IPS-18c (cell line): ENCODE measurements around the gene ORC3.
"Not testable (repeated sequence)": the region's sequence is repeated elsewhere in the genome, so short reads cannot be mapped to it uniquely, and the experiment has no call there.

Experiments
- H3K4me3 ChIP-seq: 2 replicates; pipeline ENCODE4 v1.7.0; 2013; ENCODE audit warnings: low read depth, mild to moderate bottlenecking, low read length, moderate library complexity; ENCODE audit not compliant: insufficient read depth
- H3K9me3 ChIP-seq: one replicate; pipeline ENCODE4 v1.6.1; 2013; ENCODE audit warnings: mild to moderate bottlenecking, low read length, moderate library complexity; ENCODE audit not compliant: control insufficient read depth, insufficient read depth

ORC3 gene

DNA sequence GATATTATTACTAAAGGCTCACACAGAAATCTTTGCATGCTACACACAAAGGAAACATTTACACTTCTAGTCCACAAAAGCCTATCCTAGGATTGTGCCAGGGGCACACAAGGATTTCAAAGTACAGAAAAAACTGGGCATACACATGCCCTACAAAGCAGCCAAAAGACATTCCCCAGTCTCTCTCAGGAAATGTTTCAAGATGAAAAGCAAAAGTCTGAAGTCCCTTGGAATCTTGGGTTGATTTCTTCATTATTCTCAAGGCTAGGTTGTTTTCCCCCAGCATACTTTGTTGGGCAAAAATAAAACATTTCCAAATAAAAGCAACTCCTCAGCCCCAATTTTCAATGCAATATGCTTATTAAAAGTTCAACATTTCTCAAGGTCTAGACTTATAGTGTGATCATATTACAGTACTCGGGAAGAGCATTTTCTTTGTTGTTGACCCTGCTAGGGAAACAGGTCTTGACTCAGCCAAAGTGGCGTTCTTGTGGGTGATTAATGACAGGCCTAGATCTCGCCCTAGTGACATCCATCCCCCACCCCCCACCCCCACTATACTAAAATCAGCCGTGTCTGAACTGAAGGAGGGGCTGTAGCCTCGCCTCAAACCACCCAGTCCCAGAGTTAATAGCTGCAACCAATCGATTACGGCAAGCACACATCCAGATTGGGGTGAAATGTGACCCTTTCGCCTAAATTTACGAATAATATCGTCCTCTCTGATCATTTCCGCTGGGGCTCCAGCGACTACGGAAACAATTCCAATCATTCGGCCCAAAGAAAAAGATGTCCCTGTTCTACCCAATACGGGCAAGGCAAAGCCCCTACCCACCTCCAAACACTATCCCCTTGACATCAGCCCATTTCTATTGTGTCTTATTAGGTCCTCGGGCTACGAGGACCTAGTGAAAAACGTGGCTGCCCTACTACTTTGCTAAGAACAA lies 110.7 kb downstream of the ORC3 start:
- H3K4me3 ChIP-seq = peak overlapping the region; percentile 54
- H3K9me3 ChIP-seq = peaks cover 2% of the 10 kb centered on the region

DNA sequence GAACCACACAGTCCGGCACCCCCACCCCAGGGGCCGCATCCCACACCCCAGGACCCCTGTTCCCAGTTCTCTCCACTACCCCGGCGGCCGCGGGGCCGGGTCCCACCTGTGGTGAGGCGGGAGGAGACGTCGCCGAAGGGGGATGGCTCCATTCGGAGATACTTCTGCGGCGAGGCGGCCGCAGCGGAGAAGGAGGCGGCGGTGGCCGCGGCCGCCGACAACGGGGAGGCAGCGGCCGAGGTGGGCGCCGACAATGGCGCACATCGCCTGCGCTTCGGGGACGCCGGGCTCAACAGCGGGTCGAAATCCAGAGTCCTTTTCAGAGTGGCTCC lies 111.4 kb downstream of the ORC3 start:
- Histone ChIP-seq H3K4me3 (peak overlapping the region; percentile 54), H3K9me3 (peaks cover 2% of the 10 kb centered on the region)

DNA sequence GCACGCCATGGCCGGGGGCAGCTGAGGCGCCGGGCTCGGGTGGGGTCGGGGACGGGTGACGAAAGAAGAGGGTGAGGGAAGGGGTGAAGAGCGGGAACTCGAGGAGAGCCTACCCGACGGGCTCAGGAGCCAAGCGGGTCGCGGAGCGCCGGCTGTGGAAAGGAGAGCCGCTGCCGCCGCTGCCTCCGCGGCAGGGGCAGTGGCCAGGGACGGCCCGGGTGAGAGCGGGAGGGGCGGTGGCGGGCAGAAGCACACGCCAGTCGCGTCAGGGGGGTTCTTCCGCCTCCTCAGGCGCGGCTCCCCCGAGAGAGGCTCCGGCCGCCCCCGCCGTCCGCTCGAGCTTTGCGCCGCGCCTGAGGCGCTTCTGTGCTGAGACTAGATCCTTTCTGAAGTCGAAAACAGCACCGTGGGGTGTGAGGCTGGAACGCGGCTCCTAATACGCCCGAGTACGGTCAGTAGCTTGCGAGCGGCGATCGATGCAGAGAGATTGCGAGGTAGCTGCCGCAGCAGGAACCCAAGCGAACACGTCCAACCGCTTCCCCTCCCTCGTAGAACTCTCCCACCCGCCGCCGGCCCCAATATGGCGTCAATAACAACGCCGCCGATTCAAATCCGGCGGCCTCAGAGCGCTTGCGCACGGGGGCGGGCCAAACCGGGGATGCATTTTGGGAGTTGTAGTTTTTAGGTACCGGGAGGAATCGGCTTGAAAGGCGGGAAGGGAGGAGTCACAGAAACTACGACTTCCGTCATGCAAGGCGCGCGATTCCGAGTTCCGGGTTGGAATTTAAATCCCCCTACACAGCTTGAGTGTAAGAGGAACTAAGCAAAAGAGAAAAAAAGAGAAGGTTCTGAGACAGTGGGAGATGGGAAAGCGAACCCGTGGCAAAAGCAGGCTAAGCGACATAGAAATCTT lies 112.0 kb downstream of the ORC3 start, which contains the start of gene AKIRIN2:
Gene AKIRIN2 (minus strand): TSS at position 558 of the 913 bp plus-strand sequence. CDS start 549 bp downstream, at position 9.
- peaks cover 2% of the 10 kb centered on the region for H3K9me3 ChIP-seq
- H3K4me3 ChIP-seq = peak within 1 kb of the TSS; percentile 54

DNA sequence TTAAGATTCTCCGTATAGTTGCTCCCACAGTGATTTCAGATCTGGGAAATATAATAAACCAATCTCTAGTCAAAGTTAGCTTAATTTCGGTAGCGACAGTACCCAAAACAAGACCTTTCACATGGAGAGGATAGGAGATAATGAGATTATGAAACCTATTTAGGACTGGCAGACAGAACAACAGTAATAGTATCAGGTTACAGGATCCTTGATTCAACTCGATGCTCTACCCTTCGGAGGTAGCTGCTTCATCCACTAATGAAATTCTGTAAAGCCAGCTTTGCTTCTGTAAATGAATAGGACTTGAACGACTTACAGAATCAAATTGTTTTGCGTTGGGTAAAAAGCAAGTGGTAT lies 112.6 kb downstream of the ORC3 start:
- Histone ChIP-seq H3K9me3 (peaks cover 2% of the 10 kb centered on the region), H3K4me3 (peak overlapping the region; percentile 43)

DNA sequence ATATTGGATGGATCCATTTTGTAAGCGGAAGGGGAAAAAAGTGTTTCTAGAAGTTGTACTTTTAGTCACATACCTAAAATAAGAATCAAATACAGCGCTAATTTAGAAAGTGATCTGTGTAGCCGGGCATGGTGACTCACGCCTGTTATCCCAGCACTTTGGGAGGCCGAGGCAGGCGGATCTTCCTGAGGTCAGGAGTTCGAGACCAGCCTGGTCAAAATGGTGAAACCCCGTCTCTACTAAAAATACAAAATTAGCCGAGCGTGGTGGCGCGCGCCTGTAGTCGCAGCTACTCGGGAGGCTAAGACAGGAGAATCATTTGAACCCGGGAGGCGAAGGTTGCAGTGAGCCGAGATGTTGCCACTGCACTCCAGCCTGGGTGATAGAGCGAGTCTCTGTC lies 113.1 kb downstream of the ORC3 start:
- peak overlapping the region; percentile 43; the same call in 1 of the 2 replicates for H3K4me3 ChIP-seq
- H3K9me3 ChIP-seq = not testable (repeated sequence)

DNA sequence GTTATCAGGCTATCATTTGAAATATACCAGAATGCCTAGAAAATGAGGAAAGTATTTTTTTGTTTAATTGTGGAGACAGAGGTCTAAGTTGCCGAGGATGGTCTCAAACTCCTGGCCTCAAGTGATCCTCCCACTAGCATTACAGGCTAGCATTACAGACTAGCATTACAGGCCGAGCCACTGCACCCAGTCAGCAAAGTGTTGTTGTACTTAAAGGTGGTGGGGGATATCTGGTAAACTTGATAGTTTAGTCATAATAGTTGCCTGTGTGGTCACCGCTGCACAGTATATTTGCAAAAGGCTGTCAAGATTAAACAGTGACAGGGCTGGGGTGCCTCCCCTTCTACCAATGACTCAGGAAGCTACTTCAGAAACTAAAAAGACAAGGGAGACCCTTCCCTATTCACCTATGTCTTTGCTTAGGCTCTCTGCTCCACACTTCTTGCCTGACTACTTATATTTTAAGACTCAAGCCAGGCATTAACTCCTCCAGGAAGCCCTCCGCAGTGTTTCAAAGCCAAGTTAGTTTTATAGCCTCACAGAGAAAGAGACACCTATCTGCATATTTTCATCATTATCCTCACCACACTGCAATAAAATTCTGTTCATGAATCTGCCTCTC lies 115.2 kb downstream of the ORC3 start:
- H3K4me3 ChIP-seq = no peak overlapping the region

DNA sequence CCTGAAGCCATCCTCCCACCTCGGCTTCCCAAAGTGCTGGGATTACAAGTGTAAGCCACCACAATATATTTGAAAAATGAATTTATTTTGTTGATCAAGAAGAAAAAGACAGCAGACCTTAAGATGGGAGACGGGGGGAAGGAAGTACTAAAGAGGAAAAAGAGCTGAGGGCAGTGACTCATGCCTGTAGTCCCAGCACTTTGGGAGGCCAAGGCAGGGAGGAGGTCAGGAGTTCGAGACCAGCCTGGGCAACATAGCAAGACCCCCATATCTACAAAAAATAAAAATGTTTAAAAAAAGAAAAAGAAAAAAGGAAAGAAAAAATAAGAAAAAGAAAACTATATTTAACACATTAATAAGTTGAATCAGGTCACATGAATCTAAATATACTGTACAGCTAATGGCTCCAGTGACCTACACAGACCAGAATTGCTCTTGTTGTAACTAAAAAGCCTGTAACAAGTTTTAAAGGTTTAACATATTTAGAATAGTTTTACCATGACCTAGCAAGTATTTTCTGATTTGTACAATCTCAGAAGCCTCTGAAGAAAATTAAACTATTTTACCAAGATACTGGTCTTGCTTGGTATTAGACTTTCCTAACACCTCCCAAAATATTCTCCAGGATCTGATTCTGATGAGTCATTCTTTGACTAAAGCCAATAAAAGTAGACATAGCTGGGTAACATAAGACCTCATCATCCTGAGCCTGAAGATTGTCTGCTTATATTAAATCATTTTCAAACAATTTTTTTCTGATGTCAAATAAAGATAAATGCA lies 116.4 kb downstream of the ORC3 start:
- H3K9me3 ChIP-seq = peaks cover 2% of the 10 kb centered on the region

More for the DNA sequence above, 115.2 kb downstream of the ORC3 start:
- peaks cover 2% of the 10 kb centered on the region for H3K9me3 ChIP-seq

DNA sequence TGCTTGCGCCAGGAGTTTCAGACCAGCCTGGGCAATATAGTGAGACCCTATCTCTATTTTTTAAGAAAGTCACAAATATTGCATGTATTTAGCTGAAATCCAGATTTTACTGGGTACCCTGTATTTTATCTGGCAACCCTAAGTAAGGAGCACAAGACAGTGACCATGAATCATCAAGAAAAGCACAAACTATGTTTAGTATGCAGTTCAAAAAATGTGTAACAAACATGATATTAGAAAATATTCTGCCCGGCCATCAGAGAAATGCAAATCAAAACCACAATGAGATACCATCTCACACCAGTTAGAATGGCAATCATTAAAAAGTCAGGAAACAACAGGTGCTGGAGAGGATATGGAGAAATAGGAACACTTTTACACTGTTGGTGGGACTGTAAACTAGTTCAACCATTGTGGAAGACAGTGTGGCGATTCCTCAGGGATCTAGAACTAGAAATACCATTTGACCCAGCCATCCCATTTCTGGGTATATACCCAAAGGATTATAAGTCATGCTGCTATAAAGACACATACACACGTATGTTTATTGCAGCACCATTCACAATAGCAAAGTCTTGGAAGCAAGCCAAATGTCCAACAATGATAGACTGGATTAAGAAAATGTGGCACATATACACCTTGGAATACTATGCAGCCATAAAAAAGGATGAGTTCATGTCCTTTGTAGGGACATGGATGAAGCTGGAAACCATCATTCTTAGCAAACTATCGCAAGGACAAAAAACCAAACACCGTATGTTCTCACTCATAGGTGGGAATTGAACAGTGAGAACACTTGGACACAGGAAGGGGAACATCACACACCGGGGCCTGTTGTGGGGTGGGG lies 118.9 kb downstream of the ORC3 start:
- not testable (repeated sequence) for H3K4me3 ChIP-seq, H3K9me3 ChIP-seq

More for the DNA sequence above, 116.4 kb downstream of the ORC3 start:
- no peak overlapping the region for H3K4me3 ChIP-seq

DNA sequence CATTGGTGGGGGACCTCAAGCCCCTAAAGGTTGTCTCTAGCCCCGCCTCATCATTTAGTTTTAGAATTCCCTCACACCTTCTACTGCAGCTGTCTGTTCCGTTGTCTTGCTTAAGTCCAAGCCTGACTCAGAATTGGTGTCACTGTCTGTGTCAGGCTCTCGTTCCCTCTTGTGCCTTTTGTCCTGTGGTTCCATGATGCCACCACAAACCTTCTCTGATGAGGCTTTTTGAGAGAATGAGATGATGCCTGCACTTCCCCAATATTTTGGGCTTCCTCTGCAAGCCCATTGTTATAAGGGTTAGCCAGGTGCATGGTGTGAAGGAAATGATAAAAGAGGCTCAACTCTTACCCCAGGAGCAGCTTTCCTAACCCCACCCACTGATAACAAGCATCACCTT lies 120.2 kb downstream of the ORC3 start:
- Histone ChIP-seq H3K4me3 (no peak overlapping the region), H3K9me3 (no peaks in the 10 kb centered on the region)

DNA sequence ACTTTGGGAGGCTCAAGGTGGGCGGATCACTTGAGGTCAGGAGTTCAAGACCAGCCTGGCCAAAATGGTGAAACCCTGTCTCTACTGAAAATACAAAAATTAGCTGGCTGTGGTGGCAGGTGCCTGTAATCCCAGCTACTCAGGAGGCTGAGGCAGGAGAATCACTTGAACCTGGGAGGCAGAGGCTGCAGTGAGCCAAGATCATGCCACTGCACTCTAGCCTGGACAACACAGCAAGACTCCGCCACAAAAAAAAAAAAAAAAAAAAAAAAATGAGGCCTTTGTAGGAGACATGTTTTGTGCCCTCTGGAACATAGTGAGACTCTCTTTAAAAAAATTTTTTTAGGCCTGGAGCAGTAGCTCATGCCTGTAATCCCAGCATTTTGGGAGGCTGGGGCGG lies 122.8 kb downstream of the ORC3 start:
- not testable (repeated sequence) for H3K9me3 ChIP-seq, H3K4me3 ChIP-seq

DNA sequence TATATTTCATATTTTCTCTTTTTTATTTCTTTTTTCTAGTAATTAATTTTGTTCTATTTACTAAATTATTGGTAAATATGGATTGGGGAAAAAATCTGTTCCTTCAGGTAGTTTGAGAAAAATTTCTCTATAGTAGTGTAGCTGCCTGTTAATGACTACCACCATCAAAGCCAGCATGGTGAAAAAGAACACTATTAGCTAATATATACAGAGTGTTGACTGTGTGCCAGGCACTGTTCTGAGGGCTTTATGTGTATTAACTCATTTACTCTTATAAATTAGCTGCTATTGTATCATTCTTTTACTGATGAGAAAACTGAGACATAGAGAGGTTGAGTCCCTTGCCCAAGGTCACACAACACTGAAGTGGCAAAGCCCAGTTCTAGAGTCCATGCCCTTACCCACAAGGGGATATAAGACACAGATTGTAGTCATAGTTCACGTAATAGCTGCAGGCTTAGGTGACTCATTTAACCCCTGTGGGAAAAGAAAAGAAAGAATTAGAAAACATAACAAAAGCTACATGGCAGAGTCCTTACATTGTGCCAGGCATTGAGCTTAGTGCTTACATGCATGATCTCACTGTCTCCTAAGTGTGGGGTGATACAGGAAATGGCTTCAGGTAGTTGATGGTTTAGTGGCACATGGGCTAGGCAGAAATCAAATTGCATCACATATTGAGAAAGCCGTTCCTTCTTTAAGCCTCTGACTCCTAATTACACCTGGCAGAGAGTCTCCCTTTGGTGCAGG lies 124.3 kb downstream of the ORC3 start:
- Histone ChIP-seq H3K9me3 (no peaks in the 10 kb centered on the region), H3K4me3 (no peak overlapping the region)
